Epithelial cell of proximal tubule (primary cell): ENCODE results near the gene MEGF11. TPM values are rescaled to one million over a fixed set of nuclear protein-coding genes. Genes with fewer than 3 reads are reported as not detected.
A peak's percentile ranks its signal among the peaks of the same experiment; 100 is the strongest.

Experiments
- DNase-seq: peaks from one replicate; pipeline ENCODE4 v3.0.0-alpha.2; 2011; ENCODE audit warnings: low read depth
- H3K4me3 ChIP-seq: 2 replicates; pipeline ENCODE4 v1.5.1; 2011; ENCODE audit warnings: low read depth, mild to moderate bottlenecking, low read length
- total RNA-seq: library from RNA; depleted of rRNA; stranded (reverse); fragments of >200 nt; gene quantifications from 2 replicates; pipeline ENCODE4 v1.2.3, GENCODE V29; 2015
- TF ChIP-seq, protein P1 (sequence below): conservative IDR thresholded peaks from 2 replicates; pipeline ENCODE4 v1.5.1; 2012; ENCODE audit warnings: low read depth, mild to moderate bottlenecking, low read length

The MEGF11 gene
- total RNA-seq, 1 donor from 2014 or later: 3.7 TPM

DNA sequence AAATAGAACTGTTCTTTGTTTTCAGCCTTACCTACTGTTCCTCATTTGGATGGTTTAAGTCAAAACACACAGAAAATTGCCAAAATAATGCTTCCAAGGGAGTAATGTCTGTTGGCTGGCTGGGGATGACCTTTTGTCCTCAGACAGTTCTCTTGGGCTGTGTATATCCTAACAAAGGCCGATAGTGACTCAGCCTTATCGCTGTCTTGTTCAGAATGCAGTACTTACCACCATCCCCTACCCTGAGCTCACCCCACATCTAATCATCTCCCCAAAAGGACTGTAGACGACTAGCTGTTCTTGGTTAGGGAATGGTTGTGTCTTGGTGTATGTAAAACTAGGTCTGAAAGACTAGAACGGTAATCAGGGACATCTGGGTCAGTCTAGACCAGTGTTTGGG lies 349.2 kb downstream of the MEGF11 start:
- no peak overlapping the region for H3K4me3 ChIP-seq
- DNase-seq: no peak
- TF ChIP-seq, protein P1, sequence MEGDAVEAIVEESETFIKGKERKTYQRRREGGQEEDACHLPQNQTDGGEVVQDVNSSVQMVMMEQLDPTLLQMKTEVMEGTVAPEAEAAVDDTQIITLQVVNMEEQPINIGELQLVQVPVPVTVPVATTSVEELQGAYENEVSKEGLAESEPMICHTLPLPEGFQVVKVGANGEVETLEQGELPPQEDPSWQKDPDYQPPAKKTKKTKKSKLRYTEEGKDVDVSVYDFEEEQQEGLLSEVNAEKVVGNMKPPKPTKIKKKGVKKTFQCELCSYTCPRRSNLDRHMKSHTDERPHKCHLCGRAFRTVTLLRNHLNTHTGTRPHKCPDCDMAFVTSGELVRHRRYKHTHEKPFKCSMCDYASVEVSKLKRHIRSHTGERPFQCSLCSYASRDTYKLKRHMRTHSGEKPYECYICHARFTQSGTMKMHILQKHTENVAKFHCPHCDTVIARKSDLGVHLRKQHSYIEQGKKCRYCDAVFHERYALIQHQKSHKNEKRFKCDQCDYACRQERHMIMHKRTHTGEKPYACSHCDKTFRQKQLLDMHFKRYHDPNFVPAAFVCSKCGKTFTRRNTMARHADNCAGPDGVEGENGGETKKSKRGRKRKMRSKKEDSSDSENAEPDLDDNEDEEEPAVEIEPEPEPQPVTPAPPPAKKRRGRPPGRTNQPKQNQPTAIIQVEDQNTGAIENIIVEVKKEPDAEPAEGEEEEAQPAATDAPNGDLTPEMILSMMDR: no peak

DNA sequence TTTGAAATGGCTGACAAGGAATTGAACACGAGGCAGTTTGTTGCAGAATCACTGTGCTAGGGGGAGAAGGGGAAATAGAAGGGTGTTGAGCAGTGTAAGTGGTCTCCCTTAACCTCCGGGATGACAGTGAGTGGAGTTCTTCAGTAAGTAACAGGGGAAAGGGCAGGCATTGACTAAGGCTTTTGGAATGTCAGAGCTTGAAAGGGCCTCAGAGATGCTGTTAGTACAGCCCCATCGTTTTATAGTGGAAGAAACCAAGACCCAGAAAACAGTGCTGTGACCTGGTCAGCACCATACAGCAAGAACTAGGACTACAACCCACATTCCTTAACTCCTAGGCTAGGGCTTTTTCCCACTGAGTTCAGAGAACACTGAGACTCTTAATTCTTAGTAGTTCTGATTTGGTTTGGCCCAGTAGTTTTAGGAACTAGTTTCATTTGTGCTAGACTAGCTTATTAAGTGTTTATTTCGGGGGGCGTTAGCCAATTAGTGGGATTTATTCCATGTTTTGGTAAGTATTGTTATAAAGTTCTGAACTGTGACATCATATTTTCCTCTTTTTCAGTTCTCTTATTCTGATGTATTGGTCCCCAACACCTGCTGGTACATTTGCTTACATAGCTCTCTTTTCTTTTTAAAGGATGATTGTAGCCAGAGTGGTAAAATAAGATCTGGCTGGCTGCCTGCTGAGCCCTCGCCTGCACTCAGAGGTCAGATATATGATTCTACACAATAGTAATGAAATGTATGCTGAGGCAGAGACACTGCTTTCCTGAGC lies 350.1 kb downstream of the MEGF11 start:
- H3K4me3 ChIP-seq: no peak overlapping the region
- TF ChIP-seq, protein P1: no peak
- no peak for DNase-seq

DNA sequence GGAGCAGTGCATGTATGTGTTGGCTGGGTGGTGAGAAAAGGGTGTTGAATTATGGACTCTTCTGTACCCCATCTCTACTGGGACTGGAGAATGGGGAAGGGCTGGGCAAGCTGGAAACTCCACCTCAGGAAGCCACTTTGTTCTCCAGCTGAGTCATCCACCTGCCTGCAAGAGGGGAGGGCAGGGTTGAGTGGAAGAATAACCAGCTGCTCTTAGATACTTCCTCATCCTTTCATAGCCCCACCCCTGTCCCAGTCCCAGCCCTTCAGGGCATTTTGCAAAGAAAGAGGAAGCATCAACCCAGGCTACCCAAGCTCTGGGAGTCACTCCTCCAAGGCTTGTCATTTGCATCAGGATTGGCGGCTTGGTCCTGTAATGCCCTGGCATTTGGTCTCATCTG lies 351.2 kb downstream of the MEGF11 start:
- no peak overlapping the region for H3K4me3 ChIP-seq
- DNase-seq: peak; percentile 40
- TF ChIP-seq, protein P1: no peak

DNA sequence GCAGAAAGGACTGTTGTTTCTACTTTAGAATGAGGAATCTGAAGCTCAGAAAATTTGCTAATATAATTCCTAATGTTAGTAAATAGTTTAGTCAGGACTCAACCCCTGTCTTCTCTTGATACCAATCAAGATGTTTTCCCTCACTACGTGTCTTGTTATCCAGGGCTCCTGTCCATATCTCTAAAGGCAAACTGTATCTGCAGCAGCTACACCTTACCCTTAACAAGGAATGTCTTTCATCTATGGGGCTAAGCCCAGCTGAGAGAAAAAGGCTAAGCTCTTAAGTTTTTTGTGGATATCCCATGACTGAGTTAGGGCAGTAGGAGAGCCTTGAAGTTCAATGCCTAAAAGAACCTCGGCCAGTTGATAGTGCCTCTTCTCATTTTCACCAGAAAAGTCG lies 351.7 kb downstream of the MEGF11 start:
- DNase-seq: no peak
- TF ChIP-seq, protein P1: no peak
- no peak overlapping the region for H3K4me3 ChIP-seq

DNA sequence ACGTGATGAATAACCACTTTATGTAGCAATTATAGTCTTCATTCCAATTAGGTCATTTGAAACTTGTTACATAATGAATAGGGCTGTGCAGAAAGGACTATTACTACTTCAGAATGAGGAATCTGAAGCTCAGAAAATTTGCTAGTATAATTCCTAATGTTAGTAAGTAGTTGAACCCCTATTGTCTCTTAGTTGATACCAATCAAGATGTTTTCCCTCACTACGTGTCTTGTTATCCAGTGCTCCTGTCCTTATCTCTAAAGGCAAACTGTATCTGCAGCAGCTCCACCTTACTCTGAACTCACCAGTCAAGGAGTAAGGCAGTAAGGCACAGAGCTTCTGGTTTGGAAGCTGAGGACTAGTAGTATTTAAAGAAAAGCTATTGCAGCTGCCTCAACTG lies 352.2 kb downstream of the MEGF11 start:
- no peak for DNase-seq
- TF ChIP-seq, protein P1: no peak
- no peak overlapping the region for H3K4me3 ChIP-seq

DNA sequence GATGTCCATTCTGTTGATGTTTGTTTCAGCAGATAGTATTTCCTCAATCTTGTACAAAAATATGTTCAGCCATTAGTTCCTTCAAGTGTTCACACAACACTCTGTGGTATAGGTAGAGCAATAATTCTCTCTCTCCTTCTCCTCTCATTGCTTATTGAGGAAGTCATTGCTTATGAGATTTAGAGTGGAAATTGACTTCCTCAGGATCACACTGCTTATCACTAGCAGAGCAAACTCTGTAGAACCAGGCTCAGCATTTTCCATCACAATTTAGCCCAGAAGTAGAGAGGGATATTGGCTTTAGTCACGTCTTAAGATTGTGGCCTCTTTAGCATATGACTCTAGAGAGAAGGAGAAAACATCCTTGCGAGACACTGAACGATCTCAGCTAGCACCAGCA lies 353.1 kb downstream of the MEGF11 start:
- H3K4me3 ChIP-seq: no peak overlapping the region
- TF ChIP-seq, protein P1: no peak
- DNase-seq: no peak

DNA sequence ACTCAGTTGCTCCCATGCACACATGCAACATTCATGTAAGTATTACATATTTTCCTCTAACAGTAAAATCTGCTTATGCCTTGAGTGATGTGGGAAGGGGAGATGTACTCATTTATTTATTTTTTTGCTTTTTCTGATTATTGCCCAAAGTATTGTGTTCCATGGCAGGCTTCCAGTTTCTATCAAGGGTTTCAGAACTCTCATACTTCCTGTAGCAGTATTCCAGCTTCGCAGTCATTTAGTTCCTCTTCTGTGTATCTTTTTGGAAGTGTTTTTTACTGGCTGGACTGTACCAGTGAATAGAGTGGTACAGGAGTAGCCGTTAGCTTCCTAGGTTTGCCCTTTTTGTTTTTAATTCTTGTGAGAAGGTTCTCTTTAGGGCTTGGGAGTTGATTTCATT lies 357.3 kb downstream of the MEGF11 start:
- no peak overlapping the region for H3K4me3 ChIP-seq
- TF ChIP-seq, protein P1: no peak
- DNase-seq: no peak
